HG03097 (cell line): ENCODE measurements around the gene CCDC78.

Experiments
- ATAC-seq: cut with Tn5 transposase; IDR thresholded peaks from one replicate; pipeline ENCODE4 v1.9.1; 2021; ENCODE audit not compliant: unreplicated experiment, low FRiP score

The CCDC78 gene

DNA sequence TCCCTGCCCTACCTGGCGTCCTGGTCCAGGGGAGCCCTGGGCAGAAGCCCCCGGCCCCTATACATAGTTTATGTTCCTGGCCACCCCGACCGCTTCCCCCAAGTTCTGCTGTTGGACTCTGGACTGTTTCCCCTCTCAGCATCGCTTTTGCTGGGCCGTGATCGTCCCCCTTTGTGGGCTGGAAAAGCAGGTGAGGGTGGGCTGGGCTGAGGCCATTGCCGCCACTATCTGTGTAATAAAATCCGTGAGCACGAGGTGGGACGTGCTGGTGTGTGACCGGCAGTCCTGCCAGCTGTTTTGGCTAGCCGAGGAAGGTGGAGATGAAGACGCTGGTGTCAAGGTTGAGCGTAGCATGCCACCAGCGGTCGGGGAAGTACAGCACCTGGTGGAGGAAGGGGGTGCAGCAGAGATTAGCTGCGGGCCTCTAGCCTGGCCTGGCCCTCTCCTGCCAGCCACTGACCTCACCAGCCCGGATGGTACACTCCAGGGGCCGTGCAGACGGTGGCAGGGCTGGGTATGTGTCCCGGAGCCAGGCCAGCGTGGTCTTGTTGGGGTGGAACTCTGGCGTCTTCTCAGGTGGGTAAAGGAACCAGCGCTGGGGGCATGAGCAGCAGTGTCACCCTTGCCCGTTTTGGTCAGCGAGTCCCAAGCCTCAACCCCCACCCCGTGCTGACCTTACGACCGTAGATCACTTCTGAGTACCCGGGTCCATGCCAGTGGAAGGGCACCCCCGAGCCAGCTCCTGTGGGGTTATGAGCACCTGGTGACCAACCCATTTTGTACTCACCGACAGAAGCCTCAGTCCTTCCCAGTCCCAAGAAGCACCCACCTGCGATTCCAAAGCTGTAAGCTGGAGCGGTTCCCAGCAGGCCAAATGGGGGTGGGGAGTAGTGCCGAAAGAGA is 43.5 kb downstream of the CCDC78 start:
- ATAC-seq, result no peak

DNA sequence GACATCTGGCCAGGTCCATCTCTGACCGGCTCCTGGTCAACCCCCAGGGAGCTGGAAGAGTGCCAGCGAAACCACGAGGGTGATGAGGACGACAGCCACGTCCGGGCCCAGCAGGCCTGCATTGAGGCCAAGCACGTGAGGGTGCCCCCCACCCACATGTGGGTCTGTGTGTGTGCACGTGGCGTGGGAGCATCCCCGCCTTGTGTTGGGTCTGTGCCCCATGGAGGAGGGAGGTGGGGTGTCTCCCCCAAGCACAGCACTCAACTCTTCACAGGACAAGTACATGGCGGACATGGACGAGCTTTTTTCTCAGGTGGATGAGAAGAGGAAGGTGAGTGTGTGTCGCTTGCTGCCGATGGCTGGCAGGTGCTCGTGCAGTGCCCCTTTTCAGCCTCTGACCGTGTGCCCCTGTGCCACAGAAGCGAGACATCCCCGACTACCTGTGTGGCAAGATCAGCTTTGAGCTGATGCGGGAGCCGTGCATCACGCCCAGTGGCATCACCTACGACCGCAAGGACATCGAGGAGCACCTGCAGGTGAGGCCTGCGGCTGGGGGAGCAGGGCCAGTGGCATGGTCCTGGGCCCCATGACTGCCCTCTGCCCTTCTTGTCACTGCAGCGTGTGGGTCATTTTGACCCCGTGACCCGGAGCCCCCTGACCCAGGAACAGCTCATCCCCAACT is 44.4 kb downstream of the CCDC78 start:
- ATAC-seq, result no peak

GRCh38 chr16:680967-681745 is 45.1 kb downstream of the CCDC78 start:
- ATAC-seq, result no peak

GRCh38 chr16:680625-680945 is 45.7 kb downstream of the CCDC78 start:
- ATAC-seq, result no peak

DNA sequence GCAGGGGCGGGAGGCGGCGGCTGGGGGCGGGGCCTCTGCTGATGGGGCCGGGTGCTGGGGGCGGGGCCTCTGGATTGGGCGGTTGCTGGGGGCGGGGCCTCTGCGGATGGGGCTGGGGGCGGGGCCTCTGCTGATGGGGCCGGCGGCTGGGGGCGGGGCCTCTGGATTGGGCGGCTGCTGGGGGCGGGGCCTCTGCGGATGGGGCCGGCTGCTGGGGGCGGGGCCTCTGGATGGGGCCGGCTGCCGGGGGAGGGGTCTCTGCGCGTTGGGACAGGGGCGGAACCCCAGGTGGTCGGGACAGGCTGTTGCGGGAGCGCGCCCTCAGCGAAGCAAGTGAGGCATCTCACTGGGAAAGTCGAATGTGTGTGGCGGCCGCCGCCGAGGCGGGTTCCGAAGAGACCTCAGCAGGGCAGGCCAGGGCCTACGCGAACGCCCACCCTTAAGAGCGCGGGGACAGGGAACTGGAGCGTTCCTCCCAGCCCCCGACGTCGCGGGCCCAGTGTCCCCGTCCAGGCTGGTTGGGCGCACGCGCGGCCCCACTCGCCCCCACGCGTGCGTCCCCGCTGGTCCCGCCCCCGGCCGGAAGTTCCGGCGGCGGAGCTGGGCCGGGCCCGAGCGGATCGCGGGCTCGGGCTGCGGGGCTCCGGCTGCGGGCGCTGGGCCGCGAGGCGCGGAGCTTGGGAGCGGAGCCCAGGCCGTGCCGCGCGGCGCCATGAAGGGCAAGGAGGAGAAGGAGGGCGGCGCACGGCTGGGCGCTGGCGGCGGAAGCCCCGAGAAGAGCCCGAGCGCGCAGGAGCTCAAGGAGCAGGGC is 46.2 kb downstream of the CCDC78 start, which contains the start of gene STUB1:
TSS of gene STUB1 (plus strand) at position 597 of the 811 bp plus-strand sequence. CDS start at position 713, 116 bp downstream.
- peak; percentile 34 for ATAC-seq

GRCh38 chr16:678858-679813 is 47.1 kb downstream of the CCDC78 start:
- no peak for ATAC-seq

GRCh38 chr16:678209-678857 is 47.9 kb downstream of the CCDC78 start:
- no peak for ATAC-seq

- ATAC-seq, result no peak
These were observed 48.7 kb downstream of the CCDC78 start for GRCh38 chr16:677316-678190.

- no peak for ATAC-seq
These were observed 49.3 kb downstream of the CCDC78 start for GRCh38 chr16:676913-677312.

DNA sequence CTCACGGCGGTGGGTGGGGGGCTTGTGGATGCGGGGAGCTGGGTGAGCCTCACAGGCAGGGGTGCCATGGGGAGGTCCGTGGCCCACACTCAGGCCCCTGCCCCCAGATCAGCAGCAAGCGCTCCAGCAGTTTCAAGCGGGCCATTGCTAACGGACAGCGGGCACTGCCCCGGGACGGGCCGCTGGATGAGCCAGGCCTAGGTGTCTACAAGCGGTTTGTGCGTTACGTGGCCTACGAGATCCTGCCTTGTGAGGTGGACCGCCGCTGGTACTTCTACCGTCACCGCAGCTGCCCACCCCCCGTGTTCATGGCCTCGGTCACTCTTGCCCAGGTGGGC is 49.7 kb downstream of the CCDC78 start:
- ATAC-seq, result no peak

GRCh38 chr16:675884-676564 is 50.2 kb downstream of the CCDC78 start:
- ATAC-seq, result no peak

DNA sequence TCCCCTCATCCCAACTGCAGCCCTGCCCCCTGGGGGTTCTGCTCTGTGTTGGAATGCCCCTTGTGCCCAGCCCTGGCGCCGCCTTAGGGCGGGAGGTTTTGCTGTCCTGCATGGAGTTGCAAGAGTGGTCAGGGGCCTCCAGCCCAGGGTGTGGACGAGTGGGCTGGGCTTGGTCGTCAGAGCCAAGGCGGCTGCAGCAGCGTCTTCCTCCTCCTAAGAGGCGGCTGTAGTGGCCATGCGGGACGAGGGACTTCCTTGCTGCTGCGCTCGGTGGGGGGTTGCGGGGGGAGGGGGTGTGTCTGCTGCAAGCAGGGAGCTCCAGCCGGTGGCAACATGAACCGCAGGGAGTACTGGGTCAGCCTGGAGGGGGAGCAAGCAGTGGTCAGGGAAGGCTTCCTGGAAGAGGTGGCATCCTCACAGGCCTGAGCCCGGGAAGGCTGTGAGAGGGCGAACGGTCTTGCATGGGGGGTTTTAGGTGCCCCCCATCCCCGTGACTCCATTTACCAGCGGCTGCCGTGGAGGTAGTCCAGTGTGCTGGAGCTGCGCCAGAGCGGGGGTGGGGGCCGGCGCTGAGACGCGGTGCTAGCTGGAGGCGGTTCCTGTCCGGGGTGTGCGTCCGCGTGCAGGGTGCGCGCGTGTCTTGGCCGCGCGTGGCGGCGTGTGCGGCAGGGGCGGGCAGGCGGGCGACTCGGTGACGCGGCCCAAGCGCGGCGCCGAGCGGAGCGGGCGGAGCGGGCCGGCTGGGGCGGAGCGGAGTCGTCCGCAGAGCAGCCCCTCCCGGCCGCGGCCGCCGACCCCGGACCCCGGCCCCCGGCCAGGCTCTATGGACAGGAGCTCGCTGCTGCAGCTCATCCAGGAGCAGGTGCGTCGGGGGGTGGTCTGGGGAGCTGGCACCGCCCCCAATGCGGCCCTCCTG is 51.0 kb downstream of the CCDC78 start, which contains the start of gene RHBDL1:
TSS of gene RHBDL1 (plus strand) at position 704 of the 916 bp plus-strand sequence. CDS start at position 824, 120 bp downstream.
- no peak for ATAC-seq

DNA sequence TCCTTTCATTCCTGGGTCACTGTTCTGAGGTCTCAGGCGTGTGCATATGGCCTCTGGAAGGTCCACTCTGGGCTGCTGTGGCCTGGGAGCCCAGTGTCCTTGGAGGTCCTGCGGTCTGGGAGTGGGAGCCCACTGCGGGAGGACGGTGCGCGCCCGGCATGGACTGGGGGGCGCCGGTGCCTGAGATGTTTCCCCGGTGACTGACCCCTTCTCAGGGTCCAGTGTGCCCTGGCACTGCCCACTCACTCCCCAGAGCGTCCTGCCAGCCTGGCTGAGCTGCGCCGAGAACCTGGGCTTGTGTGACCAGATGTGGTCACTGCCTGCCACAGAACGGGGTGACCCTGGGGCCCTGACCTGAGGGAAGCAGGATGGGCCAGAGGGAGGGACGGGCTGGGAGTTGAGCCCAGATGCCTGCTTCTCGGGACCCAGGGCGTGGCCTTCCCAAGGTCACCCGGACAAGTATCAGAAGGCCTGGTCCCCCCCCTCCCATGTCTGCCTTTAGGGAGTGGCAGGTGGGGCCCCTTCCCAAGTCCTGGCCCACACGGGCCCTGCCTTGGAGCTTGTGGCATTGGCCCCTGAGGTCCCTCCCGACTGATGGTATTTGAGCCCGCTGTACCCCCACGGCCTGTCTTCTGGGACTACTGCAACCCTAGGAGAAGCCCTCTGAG is 51.9 kb downstream of the CCDC78 start:
- ATAC-seq, result no peak

DNA sequence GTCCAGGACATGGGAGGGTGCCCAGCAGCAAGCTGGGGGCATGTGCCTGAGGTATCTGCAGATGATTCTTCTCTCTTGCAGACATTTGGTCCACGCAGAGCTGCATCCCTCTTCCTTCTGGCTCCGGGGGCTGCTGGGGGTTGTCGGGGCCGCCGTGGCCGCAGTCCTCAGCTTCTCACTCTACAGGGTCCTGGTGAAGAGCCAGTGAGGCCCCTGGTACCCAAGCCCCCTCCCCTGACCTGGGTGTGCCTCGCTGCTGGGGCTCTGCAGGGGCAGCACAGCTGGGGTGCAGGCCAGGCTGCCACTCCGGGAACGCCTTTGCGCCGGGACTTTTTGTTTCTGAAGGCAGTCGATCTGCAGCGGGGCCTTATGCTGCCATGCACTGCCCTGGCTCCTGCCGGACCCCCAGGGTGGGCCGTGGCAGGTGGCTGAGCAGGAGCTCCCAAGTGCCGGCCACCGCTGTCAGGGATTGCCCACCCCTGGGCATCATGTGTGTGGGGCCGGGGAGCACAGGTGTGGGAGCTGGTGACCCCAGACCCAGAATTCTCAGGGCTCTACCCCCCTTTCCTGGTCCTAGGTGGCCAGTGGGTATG is 52.7 kb downstream of the CCDC78 start:
- no peak for ATAC-seq

- ATAC-seq, result no peak
These were observed 53.4 kb downstream of the CCDC78 start for GRCh38 chr16:672851-673250.
